ENCODE measurements around the gene MGAM2. TPM values are rescaled to one million over a fixed set of nuclear protein-coding genes. Genes with fewer than 3 reads are reported as not detected.

The MGAM2 gene
- total and polyA plus RNA-seq, 2 donors (not counting 1 experiment from before 2014, with no cell fraction given) = not detected

GRCh38 chr7:142130267-142130666 lies 18.7 kb downstream of the MGAM2 start:
- Histone ChIP-seq H4K20me1 (ENCODE audit: control insufficient read depth, insufficient read depth, low read length, poor library complexity, severe bottlenecking) (no peaks in the 10 kb centered on the region), H3K27me3 (replicated peaks in 1 of 4; ENCODE audit: control extremely low read depth in 1 of 4, control insufficient read depth in 3 of 4, insufficient read depth in 4 of 4, low read length in 3 of 4) (no peaks in the 10 kb centered on the region), H3K27ac (ENCODE audit: low read length in 2 of 2) (no peak overlapping the region), H3K4me3 (ENCODE audit: control extremely low read depth in 1 of 5, extremely low read depth in 1 of 5, insufficient read depth in 1 of 5, low read depth in 2 of 5, low read length in 4 of 5) (no peak overlapping the region), H2AFZ (ENCODE audit: insufficient read depth, low read depth, low read length, poor library complexity, severe bottlenecking) (no peak overlapping the region), H3K9me3 (ENCODE audit: control extremely low read depth in 1 of 3, control insufficient read depth in 2 of 3, insufficient read depth in 1 of 3, low read length in 2 of 3) (no peaks in the 10 kb centered on the region), H3K4me2 (replicated peaks; ENCODE audit: low read depth, low read length, poor library complexity, severe bottlenecking) (no peak overlapping the region), H3K4me1 (ENCODE audit: control insufficient read depth in 2 of 2, insufficient read depth in 2 of 2, low read length in 2 of 2) (no peaks in the 10 kb centered on the region), H3K79me2 (ENCODE audit: control insufficient read depth, insufficient read depth, low read length) (no peaks in the 10 kb centered on the region), H3K36me3 (replicated peaks in 1 of 2; ENCODE audit: control extremely low read depth in 1 of 2, control insufficient read depth in 1 of 2, extremely low read depth in 1 of 2, insufficient read depth in 2 of 2, low read length in 1 of 2) (no peaks in the 10 kb centered on the region), H3K9ac (ENCODE audit: low read length) (no peak overlapping the region)
- intact Hi-C loops (cut with micrococcal nuclease) = no loop called here
- H3K4me3 Mint-ChIP-seq = no peak overlapping the region
- DNase-seq = no peak
- ChIA-PET CTCF (no interaction called here), POLR2A (no interaction called here)
- peaks cover 4% of the 10 kb centered on the region for H3K27me3 Mint-ChIP-seq
- TF ChIP-seq EZH2 (IDR thresholded peaks at IDR 0.05; ENCODE audit: borderline replicate concordance, insufficient read depth, low read depth, low read length, poor library complexity, severe bottlenecking) (no peak), CTCF (IDR thresholded peaks at IDR 0.05) (no peak)
- H3K27ac Mint-ChIP-seq = no peak overlapping the region
- H3K9me3 Mint-ChIP-seq (ENCODE audit: insufficient read depth) = no peaks in the 10 kb centered on the region
- no peaks in the 10 kb centered on the region for H3K4me1 Mint-ChIP-seq
- ATAC-seq (ENCODE audit: low read depth) = no peak
- 0% methylated on average over 1 of the region's 2 CpGs for WGBS (ENCODE audit: insufficient coverage)

- Histone ChIP-seq H2AFZ (ENCODE audit: insufficient read depth, low read depth, low read length, poor library complexity, severe bottlenecking) (no peak overlapping the region), H3K79me2 (ENCODE audit: control insufficient read depth, insufficient read depth, low read length) (no peaks in the 10 kb centered on the region), H3K4me2 (replicated peaks; ENCODE audit: low read depth, low read length, poor library complexity, severe bottlenecking) (no peak overlapping the region), H3K4me1 (ENCODE audit: control insufficient read depth in 2 of 2, insufficient read depth in 2 of 2, low read length in 2 of 2) (no peaks in the 10 kb centered on the region), H3K4me3 (ENCODE audit: control extremely low read depth in 1 of 5, extremely low read depth in 1 of 5, insufficient read depth in 1 of 5, low read depth in 2 of 5, low read length in 4 of 5) (no peak overlapping the region), H3K9ac (ENCODE audit: low read length) (no peak overlapping the region), H3K9me3 (ENCODE audit: control extremely low read depth in 1 of 3, control insufficient read depth in 2 of 3, insufficient read depth in 1 of 3, low read length in 2 of 3) (no peaks in the 10 kb centered on the region), H3K27ac (ENCODE audit: low read length in 2 of 2) (no peak overlapping the region), H3K27me3 (replicated peaks in 1 of 4; ENCODE audit: control extremely low read depth in 1 of 4, control insufficient read depth in 3 of 4, insufficient read depth in 4 of 4, low read length in 3 of 4) (no peaks in the 10 kb centered on the region), H3K36me3 (replicated peaks in 1 of 2; ENCODE audit: control extremely low read depth in 1 of 2, control insufficient read depth in 1 of 2, extremely low read depth in 1 of 2, insufficient read depth in 2 of 2, low read length in 1 of 2) (no peaks in the 10 kb centered on the region), H4K20me1 (ENCODE audit: control insufficient read depth, insufficient read depth, low read length, poor library complexity, severe bottlenecking) (no peaks in the 10 kb centered on the region)
- 100% methylated on average over 2 of the region's 4 CpGs for WGBS (ENCODE audit: insufficient coverage)
- no peak for DNase-seq
- Mint-ChIP-seq H3K27ac (no peak overlapping the region), H3K4me1 (no peaks in the 10 kb centered on the region), H3K4me3 (no peak overlapping the region), H3K9me3 (ENCODE audit: insufficient read depth) (no peaks in the 10 kb centered on the region), H3K27me3 (peaks cover 4% of the 10 kb centered on the region)
- ATAC-seq (ENCODE audit: low read depth) = no peak
- TF ChIP-seq EZH2 (IDR thresholded peaks at IDR 0.05; ENCODE audit: borderline replicate concordance, insufficient read depth, low read depth, low read length, poor library complexity, severe bottlenecking) (no peak), CTCF (IDR thresholded peaks at IDR 0.05) (no peak)
- ChIA-PET CTCF (no interaction called here), POLR2A (no interaction called here)
- intact Hi-C loops (cut with micrococcal nuclease) = no loop called here
Measured at GRCh38 chr7:142131439-142132185, 20.1 kb downstream of the MGAM2 start.
